Islet precursor cell (in vitro differentiated cells): Measurements from ENCODE around the gene B4GALT1.

Experiments used
- DNase-seq: peaks from one replicate; pipeline ENCODE4 v3.0.0-alpha.2; 2018

The B4GALT1 gene

DNA sequence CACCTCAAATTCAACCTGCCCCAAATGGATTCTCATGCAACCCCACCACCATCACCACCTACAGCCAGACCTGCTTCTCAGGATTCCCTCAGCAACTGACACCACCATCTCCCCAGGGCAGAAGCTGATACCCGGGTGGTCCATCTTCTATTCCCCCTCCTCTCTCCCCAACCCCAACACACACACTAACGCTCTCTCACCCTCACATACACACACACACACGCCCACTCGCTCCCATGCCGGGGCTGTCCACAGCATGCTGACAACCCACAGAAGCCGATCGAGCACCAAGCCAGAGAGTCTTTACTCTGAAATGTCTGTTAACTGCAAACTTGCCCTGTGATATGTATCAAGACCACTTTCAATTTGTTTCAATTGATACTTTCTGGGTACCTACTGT lies 28.4 kb downstream of the B4GALT1 start:
- peak; percentile 43 for DNase-seq

- peak; percentile 42 for DNase-seq
Measured at GRCh38 chr9:33137781-33138264, 29.3 kb downstream of the B4GALT1 start.

- peak; percentile 49 for DNase-seq
Measured at GRCh38 chr9:33136721-33137670, 30.1 kb downstream of the B4GALT1 start.

DNA sequence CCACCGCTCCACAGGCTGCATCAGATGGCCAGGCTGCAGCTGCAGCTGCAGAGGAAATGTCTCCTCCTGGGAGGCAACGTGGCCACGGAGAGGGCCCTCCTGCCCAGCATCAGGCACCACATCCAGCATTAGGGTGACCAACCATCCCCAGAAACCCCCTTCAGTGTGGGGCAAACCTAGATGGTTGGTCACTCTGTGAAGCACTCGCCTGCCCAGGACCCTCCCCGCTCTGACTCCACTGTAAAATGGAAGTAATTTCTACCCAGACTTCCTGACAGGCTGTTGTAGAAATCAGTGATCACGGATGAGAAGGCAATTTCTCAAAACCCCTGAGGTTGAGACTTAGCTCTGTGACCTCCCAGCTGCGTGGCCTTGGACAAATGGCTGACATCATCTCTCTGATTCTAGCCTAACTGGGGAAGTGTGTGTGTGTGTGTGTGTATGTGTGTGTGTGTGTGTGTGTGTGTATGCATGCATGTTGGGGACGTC lies 31.6 kb downstream of the B4GALT1 start:
- peak; percentile 48 for DNase-seq

GRCh38 chr9:33135031-33135461 lies 32.1 kb downstream of the B4GALT1 start:
- DNase-seq, result peak; percentile 37

DNA sequence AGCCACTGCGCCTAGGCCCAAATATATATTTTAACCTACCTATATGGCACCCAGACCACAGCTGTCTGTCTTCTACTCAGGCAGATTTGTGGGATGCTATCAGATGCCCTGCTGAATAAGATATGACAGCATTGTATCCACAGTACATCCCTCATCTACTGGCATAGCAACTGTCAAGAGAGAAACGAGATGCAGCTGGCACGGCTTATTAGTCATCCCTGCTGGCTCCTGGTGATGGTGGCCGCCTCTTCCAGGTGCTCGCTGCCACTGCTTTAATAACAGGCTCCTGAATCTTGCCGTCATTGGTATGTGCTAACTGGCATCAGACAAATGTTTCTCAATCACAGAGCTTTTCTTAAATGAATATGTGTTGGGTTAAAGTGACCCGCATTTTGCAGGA lies 34.0 kb downstream of the B4GALT1 start:
- peak; percentile 9 for DNase-seq

DNA sequence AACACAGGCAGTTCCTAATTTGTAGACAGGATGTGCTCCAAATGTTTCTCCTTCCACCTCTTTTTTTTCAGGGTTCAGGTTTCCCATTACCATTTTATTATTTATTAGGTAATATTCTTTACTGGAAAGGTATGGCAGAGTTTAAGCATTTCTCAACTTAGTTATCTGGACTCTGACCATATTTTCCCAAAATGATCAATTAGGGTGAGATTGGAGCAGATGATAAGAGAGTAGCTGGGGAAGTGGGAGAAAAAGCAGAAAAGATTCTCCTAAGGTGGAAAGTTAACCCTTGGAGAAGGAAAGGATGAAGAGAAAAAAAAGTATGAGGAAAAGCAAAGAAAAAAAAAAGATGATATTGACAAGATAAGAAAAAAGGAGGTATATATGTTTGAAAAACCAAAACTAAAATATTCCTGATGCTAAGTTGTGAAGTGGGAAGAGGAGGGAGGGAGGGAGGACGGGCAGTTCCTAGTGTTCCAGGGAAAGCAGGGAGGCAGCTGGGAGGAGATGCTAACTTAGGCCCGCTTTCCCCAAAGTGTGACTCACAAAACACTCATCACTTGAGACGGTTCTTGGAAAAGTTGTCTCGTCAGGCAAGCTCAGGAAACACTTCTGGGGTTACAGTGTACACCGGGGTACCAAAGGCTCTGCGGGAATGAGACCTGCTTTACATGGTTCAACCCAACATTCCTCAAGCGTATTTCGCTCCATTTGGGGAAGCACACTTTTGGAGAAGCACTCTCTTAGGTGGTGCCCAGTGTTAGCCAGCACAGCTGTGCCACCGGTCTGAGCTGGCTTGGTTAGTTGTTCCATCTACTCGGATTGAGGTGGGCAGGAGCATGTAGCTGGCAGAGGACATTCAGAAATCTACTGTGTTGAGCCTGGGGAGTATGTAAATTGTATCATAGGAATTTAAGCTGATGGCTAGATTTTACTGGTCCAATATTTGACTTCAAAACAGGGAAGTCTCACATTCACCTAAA lies 35.1 kb downstream of the B4GALT1 start:
- DNase-seq, result peak; percentile 51

DNA sequence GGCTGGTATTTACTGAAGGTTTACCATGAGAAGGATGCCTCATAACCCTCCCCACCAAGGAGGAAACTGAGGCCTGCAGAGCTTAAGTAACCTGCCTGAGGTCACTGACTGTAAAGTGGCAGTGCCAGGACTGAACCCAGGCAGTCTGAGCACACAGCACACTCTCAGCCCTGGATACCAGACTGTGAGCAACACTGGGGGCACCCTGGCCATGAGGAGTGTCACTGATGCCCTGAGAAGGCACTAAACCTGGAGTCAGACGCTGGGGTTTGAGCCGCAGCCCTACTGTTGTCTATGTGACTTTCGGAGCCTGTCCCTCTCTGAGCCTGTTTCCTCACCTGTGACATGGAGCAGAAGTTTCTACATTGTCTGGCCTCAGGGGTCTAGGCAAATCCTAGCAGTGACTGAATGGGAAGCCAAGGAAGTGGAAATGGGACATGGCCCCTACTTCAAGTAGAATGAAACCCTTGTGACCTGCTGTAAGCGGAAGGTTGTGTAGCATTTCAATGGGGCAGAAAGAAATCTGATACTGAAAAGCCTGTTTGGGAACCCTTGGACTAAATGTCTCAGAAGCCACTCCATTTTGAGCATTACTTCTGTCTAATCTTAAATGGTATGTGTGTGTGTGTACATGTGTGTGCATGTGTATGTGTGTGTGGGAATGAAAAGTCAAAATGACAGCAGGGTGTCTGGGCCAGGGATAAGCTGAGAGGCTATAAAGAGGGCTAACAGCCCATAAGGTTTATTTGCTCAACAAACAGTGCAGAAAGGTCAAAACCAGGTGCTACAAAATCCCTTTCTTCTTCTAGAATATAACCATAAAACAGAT lies 36.0 kb downstream of the B4GALT1 start:
- DNase-seq, result peak; percentile 33

- peak; percentile 60 for DNase-seq
Measured at GRCh38 chr9:33129886-33130881, 37.0 kb downstream of the B4GALT1 start.

DNA sequence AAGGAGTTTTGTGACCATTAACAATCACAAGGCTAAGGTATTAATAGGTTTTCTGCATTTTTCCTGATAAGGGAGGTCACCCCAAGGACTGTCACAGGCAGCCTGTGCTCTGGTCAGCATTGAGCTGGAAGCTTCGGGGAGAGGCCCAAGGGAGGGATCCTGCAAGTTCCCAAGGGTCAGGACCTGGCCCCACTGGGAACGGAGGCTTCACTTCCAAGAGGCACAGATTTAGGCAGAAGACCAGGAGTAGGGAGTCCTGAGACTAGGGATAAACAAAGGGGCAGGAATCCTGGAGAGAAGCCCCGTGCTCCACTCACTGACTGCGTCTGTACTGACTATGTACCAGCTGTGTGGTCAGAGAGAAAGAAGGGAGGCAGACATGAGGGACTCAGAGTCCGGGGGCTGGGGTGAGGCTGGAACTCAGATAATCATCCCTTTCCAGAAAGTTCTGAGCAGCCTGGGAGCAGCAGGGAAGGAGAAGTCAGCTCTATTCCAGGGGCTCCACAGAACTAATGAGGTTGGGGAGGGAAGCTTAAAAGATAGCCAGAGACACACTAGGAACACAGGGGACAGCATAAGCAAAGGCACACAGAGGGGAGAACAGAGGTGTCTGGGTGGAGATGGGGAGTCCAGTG lies 37.8 kb downstream of the B4GALT1 start:
- DNase-seq, result peak; percentile 29

GRCh38 chr9:33128570-33128969 lies 38.6 kb downstream of the B4GALT1 start:
- peak; percentile 29 for DNase-seq

GRCh38 chr9:33127881-33128280 lies 39.3 kb downstream of the B4GALT1 start:
- no peak for DNase-seq

GRCh38 chr9:33125871-33126823 lies 41.0 kb downstream of the B4GALT1 start:
- DNase-seq, result no peak

DNA sequence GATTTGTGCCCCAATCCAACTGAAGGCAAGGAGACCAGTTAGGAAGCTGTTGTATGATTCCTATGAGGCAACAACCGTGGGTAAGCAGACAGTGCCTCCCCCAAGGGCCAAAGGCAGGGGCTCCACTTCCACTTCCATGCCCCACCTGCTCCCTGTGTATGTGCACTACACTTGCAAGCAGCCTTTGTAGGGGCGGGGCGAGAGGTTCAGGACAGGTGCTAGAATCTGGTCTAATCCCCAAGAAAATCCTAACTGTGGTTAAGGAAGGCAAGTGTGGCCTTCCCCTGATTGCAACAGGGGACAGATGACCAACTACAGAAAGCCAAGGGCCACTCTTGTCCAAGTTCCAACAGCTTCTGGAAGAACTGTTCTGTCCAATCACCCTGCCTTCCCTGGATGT lies 41.7 kb downstream of the B4GALT1 start:
- DNase-seq, result no peak

- DNase-seq, result no peak
Measured at GRCh38 chr9:33124751-33125381, 42.3 kb downstream of the B4GALT1 start.

DNA sequence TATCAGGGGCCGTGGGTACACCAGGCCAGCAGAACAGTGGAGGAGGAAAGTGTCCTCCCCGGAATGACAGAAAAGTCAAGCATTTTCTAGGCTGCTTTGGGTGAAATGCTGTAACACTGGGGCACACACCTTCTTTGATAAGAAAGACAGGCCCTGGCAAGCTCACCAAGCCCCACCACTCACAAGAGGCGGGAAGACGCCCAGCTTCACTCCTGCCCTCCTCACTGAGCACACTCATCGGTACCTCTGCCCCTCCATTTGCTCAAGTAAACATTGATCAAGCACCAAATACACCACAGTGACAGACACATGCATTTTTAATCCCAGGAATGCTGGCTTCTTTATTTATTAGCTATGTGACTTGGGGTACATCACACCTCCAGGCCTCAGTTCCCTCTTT lies 43.1 kb downstream of the B4GALT1 start:
- no peak for DNase-seq

DNA sequence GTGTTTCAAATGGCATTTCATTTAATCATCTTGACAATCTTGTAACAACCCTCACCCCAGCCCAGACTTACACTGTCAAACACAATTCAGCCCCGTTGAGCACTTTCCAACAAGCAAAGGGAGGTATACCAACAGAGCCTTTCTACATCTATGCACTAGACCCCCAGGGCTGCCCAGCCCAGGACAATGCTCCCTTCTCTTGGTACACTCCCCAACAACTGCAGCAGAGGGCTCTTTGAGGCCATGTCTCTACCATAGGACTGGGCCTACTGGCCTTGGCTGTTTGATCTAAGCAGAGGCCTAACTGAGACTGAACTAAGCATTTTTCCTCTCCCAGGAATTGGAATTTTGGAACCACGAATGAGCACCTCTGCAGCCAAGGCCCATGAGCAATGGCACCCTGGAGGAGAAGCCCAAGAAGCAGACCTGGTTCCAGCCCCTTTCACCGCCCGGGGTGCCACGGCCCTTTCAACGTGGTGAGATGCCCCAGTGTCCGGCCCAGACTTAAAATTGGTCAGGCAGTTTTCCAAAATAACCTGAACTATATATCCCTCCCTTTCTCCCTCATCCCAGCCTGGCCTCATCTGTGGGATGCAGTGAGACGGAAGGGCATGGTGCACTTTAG lies 43.6 kb downstream of the B4GALT1 start:
- no peak for DNase-seq

- DNase-seq, result no peak
Measured at GRCh38 chr9:33120620-33121019, 46.5 kb downstream of the B4GALT1 start.
